Coronary artery (tissue), 2 donors: ENCODE data around the gene LRRC8D.

Experiments
- DNase-seq: peaks from one replicate; pipeline ENCODE4 v3.0.0-alpha.2; 2017; ENCODE audit warnings: low spot score
- H3K27ac ChIP-seq, 2 donors: fragments of 200-600 bp; sonication (generic); one replicate each; pipeline ENCODE4 v1.5.1; 2016 to 2019
- H3K4me3 ChIP-seq: fragments of 200-600 bp; sonication (generic); 2 replicates; pipeline ENCODE4 v1.5.1; 2016; ENCODE audit warnings: mild to moderate bottlenecking, moderate library complexity
- TF ChIP-seq, protein P1 (sequence below): fragments of 200-600 bp; sonication (generic); IDR thresholded peaks from one replicate; pipeline ENCODE4 v1.5.1; 2019; ENCODE audit warnings: antibody characterized with exemption

LRRC8D gene

DNA sequence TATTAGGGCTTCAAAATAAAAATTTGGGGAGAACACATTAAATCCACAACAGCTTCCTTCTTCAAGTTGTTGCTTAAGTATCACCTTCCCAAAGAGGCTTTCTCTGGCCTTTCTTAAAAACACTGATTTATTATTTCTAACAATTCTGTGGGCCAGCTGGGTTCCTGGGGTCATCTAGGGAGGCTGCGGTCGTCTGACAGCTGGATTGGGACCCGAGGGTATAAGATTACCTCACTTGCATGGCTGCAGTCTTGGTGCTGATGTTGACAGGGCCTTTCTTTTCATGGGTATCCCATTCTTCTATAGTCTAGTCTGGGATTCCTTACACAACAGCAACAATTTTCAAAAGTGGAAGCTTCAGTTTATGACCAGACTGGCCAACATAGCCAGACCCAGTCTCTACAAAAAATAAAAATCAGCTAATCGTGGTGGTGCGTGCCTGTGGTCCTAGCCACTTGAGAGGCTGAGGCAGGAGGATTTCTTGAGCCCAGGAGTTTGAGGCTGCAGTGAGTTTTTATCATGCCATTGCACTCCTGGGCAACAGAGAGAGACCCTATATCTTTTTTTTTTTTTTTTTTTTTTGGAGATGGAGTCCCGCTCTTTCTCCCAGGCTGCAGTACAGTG is 128.0 kb downstream of the LRRC8D start:
- TF ChIP-seq, protein P1, sequence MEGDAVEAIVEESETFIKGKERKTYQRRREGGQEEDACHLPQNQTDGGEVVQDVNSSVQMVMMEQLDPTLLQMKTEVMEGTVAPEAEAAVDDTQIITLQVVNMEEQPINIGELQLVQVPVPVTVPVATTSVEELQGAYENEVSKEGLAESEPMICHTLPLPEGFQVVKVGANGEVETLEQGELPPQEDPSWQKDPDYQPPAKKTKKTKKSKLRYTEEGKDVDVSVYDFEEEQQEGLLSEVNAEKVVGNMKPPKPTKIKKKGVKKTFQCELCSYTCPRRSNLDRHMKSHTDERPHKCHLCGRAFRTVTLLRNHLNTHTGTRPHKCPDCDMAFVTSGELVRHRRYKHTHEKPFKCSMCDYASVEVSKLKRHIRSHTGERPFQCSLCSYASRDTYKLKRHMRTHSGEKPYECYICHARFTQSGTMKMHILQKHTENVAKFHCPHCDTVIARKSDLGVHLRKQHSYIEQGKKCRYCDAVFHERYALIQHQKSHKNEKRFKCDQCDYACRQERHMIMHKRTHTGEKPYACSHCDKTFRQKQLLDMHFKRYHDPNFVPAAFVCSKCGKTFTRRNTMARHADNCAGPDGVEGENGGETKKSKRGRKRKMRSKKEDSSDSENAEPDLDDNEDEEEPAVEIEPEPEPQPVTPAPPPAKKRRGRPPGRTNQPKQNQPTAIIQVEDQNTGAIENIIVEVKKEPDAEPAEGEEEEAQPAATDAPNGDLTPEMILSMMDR: no peak
- no peak overlapping the region for H3K27ac ChIP-seq
- no peak for DNase-seq
- no peak overlapping the region for H3K4me3 ChIP-seq

DNA sequence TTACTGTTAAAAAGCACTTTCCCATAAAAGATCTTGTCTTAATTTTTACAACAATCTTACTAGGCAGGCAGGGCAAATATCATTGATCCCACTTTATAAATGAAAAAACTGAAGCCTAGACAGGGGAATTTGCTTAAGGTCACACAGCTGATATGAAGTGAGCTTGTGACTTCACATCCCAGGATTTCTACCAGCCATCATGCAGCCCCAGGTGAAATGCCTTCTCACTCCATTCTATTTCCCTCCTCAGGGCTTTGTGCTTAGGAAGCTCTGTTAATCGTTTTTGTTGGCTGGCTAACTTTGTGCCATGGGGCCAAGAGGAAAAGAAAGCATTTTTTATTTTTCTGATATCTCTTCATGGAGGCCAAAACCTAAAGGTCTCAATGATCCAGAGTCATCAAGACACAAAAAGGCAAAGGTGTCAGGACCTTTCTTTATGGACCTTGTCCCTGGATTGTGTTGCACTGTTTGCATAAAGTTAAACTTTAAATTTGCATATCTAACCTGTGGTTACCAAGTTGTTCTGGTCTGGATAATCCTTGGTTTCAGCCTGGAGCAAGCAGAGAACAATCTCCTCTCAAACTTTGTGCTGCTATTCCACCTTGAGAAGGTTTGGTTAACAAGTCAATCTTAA is 129.3 kb downstream of the LRRC8D start:
- Histone ChIP-seq H3K27ac (no peak overlapping the region), H3K4me3 (no peak overlapping the region)
- TF ChIP-seq, protein P1: no peak
- no peak for DNase-seq

DNA sequence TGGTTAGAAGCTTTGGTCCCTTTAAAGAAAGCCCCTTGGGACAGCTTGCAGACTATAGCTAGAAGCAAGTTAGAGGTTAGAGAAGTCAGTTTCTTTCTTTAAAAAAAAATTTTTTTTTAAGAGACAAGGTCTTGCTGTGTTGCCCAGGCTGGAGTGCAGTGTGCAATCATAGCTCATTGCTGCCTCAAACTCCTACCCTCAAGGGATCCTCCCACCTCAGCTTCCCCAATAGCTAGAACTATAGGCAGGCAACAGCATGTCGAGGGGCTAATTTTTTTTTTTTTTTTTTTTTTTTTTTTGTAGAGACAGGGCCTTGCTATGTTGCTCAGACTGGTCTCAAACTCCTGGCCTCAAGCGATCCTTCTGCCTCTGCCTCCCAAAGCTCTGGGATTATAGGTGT is 129.9 kb downstream of the LRRC8D start:
- no peak for DNase-seq
- TF ChIP-seq, protein P1: no peak
- Histone ChIP-seq H3K27ac (no peak overlapping the region), H3K4me3 (no peak overlapping the region)

DNA sequence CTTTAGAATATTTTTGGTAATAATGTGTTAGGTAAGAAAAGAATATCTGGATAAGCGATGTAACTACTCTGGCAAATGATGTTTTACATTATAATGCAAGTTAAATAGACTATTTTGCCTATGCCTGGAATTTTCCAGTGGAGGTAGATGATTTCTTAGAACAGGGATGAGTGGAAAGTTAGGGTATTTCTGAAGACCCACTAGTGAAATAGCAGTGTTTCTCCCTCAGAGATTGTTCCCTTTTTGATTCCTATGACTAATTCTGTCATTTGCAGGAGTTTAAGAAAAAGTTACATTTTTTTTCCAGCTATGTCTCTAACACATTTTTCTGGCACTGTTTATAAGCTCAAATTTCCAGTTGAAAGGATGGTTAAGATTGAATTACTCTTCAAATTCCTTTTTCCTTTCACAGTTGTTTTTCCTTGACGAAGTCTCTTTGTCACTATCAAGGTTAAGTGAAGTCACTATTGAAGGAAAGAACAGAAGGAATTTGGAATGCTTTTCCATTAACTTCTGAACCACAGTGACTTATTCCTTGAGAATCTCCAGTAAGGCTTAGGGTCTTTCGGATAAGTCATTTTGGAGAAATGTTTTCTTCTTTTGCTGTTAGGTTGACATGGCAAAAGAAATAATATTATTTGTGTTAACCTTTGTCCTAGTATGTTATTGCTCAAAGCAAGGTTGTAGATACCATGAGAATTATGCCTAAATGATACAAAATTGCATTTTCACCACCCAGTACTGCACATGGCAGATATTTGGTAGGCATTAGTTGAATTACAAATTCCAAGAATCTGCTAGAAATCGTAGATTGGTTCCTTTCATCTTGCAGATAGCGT is 131.2 kb downstream of the LRRC8D start:
- no peak overlapping the region for H3K4me3 ChIP-seq
- H3K27ac ChIP-seq: no peak overlapping the region
- TF ChIP-seq, protein P1: no peak
- no peak for DNase-seq

DNA sequence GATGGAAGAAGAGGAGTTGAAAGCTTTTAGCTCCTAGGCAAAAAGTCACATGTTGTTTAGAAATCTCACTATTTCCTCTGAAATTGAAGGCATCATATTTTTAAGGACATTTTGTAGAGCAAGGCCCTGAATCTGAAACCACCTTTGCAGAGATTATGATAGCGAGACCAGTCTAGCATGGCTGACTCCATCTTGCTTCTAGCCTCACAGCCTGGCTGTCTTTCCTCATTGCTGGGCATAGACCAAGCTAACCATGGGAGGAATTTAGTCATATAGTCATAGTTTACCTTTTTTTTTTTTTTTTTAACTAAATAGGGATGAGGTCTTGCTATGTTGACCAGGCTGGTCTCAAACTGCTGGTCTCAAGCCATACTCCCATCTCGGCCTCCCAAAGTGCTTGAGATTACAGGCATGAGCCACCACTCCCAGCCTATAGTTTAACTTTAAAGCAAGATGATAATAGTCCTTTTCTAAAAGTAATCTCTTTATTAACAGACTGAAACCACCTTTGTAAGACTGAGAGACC is 131.8 kb downstream of the LRRC8D start:
- H3K4me3 ChIP-seq: no peak overlapping the region
- H3K27ac ChIP-seq: no peak overlapping the region
- no peak for DNase-seq
- TF ChIP-seq, protein P1: no peak

DNA sequence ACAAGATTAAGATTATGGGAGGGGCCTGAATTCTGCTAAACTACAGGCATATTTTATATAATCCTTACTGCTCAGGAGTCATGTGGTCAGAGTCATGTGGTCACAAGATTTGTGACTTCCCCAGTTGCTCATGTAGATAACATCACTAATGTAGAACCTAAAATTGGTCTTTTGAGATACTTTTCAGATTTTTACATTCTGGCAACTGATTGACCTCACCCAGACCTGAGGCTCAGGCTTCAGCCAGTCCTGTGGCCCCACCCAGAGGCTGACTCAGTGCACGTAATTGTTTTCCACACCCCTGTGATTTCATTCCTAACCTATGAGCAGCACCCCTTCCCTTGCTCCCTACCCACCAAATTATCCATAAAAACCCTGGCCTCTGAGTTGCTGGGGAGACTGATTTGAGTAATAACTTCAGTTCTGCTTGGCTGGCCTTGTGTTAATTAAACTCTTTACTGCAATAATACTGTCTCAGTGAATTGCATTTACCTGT is 132.3 kb downstream of the LRRC8D start:
- Histone ChIP-seq H3K27ac (no peak overlapping the region), H3K4me3 (no peak overlapping the region)
- TF ChIP-seq, protein P1: no peak
- no peak for DNase-seq
